ENCODE data around the gene PMEPA1.
A peak's percentile ranks its signal among the peaks of the same experiment; 100 is the strongest.

The PMEPA1 gene

DNA sequence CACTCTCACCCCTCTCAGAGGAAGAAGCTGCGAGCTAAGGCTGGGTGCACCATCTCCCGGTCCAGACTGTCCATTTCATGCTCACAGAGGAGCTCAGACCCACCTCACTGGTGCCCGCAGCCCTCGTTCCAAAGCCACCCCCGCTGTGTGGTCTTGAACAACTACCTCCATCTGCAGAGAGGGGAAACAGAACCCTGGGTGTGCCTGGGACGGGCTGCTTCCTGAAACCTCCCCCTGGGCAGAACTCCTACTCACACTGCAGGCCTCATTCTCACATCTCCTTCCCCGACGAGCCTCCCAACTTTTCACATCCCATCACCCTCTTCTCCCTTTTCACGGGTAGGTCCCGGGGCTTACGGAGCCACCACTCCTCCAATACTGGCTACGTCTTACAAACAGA, 18.1 kb downstream of the PMEPA1 start:
- no peak for DNase-seq

DNA sequence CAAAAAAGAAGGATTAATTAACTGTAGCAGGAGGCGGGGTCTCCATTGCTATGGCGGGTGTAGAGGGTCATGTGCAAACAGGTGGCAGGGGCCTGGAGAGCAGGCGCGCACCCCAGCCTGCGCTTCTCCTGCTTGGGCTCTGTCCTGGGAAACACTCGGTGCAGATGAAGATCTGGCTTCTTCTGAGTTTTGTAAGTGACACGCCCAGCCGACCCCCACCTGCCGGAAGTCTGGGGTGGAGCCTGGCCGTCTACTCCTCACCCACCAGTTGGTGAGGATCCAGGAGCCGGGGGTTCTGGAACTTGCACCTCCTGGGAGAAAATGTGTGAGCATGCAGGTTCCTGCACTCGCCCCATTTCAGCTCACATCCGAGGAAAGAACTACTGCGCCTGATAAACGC, 19.3 kb downstream of the PMEPA1 start:
- DNase-seq = no peak

DNA sequence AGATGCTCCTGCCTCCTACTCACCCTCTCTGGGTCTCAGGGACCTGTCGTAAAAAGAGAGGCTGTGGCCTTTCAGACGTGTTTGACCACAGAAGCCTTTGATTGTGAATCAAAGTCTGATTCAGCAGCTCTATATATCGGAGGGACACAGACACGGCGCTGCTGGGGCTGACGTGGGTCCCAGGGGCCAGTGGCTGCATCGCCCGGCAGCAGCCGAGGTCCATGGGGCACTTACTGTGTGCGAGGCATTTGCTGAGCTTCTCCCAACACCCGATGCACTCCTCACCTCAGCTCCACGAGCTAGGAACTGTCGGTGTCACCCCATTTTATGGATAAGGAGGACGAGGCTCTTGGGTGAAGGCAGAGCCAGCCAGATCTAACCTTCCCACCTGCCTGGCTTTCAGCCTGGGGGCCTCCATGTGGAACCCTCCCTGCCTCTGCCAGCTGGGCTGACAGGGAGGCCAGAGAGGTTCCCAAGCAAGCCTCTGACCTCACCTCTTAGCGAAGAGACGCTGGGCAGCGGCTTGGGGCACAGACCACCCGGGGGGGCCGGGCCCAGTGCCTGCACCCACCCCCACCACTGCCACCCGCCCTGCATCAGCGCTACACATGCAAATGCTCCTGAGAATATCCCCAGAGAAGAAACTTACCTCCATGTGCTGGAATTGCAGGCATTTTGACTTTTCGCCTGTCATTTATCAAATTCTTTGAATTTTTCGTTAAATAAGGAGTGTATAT, 19.9 kb downstream of the PMEPA1 start:
- DNase-seq = no peak

DNA sequence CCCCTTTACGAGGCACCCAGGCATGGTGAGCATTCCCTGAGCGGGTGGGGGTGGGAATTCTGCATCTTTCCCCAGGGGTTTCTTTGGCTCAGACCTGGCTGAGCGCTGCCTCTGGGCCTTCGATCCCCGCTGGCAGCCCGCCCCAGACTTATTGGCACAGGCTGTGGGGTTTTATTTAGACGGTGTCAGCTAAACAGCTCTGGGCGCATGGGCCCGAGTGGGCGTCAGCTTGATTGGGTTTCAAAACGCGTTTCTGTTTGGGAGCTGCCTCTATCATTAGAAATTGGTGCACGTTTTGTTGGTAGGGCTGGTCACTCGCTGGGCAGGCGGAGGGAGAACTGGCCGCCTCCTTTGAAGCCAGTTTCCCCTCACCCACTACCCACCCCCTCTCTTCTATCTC, 21.0 kb downstream of the PMEPA1 start:
- no peak for DNase-seq

DNA sequence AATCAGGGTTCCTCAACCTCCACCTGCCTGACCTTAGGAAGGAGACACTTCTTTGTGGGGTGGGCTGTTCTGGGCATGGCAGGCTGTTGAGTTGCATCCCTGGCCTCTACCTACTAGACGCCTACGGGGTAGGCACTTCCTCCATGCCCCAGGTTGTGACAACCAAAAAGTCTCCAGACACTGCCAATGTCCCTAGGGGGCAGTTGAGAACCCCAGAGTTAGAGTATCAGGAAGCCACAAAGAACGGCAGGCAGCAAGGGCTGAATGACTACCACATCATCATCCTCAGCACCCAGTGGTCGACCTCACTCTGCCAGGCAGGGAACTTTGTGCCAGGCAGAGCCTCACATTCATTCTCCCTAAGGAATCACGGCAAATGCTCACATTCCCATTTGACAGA, 21.5 kb downstream of the PMEPA1 start:
- DNase-seq = no peak

DNA sequence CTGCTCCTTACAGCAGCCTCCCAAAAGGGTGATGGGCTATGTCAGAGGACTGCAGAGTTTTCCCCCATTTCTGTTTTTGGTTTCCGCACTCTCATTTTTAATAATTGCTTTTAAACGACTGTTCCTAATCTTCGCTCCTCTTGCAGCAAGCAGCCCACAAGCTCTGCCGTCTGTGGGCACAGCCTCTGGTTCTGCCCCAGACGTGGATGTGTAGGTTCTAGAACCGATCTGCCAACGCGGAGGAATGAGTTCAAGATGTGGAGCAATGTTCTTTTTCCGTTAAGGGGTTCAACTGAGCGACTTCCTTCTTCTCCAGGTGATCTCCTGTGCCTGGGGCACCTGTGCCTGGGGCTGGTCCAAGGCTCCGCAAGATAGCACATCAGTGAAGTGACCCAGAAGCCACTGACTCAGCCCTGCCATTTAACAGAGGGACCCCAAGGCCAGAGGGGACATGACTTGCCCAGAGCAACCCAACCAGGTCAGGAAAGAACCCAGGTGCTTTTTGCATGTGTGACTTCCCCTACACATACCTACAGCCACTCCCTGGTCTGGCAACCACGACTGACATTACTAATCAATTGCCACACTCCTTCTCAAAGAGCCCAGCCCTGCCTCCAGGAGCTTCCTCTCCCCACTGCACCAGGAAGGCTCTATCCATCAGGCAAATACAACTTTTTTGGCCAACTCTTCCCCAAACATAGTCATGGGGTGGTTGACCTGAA, 22.7 kb downstream of the PMEPA1 start:
- no peak for DNase-seq

DNA sequence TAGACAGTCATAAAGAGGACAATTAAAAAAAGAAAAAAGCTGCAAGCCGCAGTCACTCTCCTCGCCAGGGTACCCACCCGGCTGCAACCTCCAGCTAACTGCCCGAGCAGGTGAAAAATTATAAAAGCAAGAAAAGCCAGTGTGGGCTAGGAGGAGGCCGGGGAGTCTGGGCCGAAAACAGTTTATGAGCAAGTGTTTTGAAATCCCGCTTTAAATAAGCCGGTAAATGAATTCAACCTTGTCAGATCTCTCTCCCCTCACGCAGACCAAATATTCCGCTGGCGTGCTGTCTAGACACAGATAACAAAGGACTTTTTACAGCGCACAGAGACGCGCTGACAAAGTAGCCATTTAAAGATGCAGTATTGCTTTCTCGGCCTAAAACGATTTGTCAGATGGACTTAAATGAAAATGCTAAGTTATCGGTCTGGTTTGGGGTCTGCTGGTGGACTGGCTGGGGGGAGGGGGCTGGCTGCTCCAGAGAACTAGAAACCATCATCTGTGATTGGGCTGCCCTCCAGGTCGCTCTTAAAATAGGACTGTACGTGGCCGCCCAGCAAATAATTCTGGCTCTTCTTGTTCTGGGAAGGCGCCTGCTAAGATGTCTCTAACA, 24.6 kb downstream of the PMEPA1 start:
- DNase-seq = peak; percentile 26 to 71

DNA sequence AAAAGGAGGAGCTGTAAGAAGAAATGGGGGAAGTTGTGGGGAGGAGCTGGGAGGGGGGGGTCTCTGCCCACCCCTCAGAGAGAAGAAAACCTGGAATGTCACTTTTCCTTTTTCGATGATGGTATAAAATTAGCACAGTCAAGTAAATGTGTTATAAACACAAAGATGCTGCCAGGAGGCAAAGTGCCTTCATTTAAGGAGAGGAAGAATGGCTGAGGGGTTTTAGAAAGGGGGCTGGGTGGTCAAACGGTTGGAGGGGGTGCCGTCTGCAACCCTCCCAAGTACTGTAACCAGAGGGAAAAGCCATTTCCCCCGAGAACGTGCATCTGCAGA, 25.0 kb downstream of the PMEPA1 start:
- no peak for DNase-seq

DNA sequence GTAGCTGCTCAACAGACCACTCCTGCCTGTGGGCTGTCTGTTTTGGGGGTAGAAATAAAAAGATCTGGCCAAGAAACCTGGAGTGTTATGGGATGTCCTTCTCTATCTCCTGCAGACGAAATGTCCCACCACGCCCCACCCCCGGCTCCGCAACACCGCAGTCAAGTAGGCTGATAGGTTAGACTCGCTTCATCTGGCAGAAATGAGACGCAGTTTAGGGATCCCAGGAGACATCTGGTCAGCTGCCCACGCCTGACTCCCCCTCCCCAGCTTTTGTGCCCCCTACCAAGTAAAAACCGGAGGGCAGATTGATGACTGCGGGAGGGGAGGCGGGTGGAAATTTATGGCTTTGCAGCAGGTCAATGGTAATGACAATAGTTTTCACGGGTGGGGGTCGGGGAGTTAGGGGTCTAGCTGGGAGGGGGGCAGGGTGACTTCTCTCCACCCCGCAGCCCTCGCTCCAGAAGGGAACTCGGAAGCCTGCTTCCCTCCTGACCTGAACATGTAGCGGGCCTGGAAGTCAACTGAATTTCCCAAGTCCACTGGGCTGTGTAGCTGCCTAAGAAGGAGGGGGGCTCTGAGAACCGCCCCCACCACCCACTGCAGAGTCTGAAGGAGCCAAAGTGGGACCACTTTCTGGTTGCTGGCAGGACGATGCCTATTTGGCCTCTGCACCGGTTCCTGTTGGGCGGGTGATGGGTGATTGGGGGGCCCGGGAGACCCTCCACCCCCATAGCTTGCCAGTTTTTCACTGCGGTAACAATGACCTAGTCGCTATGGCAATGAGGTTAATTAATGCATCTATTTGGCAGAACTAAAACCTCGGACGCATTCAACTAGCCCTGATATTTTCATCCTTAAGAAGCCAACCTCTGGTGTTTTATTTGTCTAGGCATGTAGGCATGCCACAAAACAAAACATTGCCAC, 25.7 kb downstream of the PMEPA1 start:
- DNase-seq = peak in 1 of 2 experiments; percentile 60

DNA sequence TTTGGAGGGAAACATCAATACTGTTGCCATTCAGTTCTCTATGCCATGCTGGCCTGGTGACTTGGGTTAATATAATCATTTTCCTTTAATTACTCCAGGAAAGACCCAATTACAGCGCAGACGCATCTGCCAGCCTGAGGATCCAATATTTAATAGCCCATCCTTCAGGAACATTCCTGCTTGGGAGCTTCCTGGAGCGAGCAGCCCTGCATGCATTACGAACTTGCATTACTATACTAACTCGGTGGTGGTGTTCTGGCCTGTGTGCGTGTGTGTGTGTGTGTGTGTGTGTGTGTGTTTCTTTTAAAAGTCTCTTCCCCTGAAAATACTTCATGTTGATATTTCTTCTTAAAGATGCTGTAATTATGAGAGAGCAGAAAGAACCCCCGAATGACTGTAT, 26.5 kb downstream of the PMEPA1 start:
- DNase-seq = peak in 1 of 2 experiments; percentile 56

DNA sequence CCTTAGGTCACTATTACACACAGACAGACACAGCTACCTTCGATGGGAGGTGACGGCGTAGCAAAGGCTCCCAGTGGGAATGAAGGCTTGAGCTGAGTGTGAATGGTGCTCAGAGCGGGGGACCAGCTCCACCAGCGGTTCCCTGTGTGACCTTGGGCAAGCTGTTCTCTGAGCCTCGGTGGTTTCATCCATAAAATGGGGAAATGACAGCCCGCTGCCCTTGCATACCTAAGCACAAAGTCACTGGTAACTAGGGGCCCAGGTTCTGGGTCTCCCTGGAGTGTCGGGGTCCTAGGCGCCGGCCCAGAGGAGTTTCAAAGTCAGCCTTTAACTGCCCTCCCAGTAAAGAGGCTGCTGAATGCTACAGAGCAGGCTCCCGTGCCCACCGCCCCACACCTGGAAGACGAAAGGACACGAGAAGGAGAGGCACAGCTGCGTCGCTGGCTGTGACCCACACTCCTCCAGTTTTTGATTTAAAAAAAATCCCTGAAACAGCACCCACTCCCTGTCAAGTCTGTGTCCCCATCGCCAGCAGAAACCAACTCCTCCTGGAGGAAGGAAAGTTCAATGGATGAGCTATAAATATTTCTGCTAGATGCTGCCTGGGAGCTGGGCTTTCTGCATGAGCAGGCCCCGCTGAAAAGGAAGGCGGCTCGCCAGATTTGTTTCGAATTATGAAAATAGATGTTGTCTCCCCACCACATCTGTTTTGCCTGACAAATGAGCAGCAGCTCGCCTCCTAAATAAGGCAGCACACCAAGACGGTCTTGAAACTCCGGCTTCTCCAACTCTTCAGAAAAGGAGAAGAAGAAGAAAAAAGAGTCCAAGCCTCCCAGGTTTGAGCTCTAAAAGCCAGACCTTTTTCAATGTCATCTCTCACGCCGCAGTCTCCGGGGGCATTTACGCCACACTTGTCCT, 27.4 kb downstream of the PMEPA1 start:
- DNase-seq = peak; percentile 85 to 95

DNA sequence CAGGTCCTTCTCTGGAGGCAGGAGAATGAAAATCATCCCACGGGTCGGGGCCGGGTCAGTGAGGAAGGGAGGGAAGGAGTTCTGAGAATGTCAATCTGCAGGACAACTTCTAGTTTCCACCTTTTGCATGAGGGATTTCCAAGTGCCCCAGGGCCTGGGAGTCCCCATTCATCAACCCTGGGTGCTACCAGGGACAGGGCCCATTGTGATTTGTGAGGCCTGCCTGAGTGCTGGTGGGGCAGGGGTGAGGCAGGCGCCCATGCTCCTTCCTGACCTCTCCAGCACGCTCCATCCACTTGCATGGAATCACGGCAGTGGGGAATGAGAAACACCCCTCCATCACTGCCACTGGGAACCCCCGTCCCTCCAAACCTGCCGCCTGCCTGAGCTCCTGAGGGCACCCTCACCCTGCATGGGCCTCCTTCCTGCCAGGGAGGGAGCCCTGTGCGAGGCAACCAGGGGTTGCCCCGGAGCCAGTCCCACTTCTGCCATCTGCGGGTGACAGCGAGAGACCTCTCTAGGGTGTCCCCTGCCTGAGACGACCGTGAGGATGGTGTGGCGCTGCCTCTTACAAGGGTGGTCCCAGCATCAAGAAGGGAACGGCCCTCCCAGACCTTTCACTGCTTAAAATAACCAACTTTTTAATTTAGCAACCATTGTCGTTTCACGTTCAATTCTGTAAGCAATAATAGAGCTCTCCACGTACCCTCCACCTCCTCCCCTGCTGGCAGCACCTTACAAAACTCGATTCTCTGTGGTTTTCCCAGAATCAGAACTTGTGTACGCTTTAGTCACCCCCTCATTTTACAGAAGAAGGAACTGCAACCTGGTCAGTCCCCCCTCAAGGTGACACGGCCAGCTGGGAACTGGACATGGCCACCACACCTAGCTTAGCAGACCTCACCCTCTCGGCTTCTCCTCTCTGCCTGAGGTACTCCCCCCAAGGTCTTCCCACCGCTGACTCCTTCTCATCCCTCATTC, 28.6 kb downstream of the PMEPA1 start:
- DNase-seq = no peak

DNA sequence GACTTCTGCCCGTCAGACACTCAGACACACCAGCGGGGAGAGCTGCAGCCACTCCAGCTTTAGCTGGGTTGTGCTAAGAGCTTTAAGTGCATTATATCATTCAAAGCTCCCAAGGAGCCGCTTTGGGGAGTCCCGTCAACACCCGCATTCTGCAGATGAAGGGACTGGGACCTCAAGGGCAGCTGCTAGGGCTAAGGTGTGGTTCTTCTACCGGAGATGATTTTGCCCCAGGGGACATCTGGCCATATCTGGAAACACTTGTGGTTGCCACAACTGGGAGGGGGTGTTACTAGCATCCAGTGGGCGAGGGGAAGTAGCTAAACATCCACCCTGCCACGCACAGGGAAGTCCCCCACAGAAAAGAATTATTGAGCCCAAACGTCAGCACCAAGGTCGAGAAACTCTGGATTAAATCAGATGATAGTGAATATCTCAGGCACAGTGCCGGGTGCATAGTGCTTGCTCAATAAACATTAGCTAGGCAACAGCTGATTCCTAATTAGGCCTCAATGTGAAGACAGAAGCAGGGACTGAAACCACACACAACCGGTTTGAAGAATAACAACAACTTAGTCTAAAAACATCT, 29.6 kb downstream of the PMEPA1 start:
- DNase-seq = peak in 1 of 2 experiments; percentile 19

DNA sequence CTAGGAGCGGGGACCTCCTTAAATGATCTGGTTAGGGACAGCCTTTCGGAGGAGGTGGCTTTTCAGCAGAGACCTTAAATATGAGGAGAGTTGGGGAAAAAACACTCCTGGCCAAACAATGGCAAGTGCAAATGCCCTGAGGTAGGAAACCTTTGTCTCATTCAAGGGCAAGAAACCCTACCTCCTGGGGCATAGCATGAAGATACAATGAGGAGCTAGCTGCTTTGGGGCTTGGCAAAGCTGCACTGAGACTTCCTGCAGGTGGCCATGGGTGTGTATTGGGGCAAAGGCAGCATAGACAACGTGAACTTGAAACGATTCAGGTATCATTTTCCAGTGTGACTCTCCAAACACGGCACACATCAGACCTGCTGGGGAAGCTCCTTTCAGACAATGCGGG, 30.7 kb downstream of the PMEPA1 start:
- DNase-seq = no peak

DNA sequence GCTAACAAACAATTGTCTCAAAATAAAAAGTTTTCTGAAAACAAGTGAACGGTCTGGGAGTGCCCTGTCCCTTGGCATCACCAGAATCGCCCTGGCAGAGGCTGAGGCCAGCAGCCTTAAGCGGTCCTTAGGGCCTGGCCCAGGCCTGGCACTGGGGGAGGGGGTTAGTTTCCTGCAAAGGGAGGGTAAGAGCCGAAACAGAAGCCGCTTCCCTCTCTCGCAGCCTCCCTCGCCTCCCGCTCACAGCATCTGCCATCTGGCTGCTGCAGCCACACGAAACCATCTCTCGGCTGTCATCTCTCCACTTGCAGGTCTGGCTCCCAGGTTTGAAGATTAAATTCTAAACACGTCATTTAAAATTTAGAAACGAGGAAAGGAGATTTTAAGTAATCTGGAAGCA, 31.5 kb downstream of the PMEPA1 start:
- no peak for DNase-seq

DNA sequence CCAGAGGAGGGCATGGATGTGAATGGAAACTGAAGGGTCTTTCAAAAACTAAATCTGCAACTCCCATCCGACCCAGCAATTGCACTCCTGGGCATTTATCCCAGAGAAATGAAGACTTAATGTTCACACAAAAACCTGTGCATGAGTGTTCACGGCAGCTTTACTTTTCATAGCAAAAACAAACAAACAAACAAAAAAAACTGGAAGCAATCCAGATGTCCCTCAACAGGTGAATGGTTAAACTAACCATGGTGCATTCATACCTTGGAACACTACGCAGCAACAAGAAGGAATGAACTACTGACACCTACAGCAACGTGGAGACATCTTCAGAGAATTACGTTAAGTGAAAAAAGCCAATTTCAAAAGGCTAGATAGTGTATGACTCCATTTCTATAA, 32.2 kb downstream of the PMEPA1 start:
- DNase-seq = no peak

DNA sequence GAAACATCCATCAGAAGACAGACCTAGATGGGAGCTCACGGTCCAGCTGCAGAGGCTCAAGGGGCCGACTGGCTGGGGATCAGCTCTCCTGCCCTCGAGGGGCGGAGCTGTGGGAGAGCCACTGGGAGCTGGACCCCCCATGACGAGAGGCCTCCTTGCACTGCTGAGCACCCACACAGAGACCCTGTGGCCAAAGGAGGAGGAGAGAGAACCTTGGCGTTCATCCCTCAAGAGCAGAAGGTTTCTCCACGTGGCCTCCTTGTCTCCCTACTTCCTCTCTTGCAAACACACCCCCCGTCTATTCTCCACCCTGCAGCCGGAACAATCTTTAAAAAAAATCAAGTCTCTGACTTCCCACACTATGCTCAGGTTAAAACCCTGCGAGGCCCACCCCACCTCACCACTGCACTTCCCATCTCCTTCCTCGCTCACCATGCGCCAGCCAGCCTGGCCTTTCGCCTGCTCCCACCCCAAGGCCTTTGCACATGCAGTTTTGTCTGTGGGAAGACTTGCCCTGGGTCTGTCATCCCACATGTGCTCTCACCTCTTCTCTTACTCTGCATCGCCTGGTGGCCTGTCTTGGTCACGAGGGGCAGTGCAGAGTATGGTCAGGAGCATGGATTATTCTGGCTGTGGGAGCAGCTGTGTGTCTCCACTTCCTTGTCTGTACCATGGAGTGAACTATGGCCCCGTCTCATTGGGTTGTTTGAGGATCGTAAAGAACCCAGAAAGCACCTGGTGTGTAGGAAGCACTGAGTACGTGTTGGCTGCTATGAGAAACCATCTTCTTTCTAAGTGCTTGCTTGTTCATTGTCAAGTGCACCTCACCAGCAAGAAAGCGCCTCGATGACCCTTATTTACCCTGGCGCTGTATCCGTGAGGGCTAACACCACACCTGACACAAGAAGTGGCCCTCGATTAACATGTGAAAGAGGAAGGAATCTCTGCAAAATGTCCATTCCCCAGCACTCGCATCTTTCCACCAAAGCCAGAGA, 32.9 kb downstream of the PMEPA1 start:
- peak; percentile 16 to 47 for DNase-seq

DNA sequence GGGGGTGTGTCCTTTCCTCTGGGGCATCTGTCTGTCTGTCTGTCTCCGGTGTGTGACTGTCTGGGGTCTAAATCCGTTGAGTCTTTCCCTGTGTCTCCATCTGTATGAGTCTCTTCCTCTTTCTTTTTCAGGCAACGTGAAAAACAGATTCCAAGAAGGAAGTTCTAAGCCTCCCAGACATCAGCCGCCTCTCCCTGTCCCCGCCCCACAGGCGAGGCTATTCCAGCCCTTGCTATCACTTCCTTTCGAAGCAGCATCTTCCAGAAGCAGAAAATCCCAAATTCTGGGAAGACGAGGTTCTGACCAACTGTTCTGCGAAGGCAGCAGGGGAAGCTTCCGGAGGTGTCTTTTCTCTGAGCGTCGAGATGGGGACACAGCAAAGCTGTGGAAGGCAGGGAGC, 34.0 kb downstream of the PMEPA1 start:
- DNase-seq = no peak

DNA sequence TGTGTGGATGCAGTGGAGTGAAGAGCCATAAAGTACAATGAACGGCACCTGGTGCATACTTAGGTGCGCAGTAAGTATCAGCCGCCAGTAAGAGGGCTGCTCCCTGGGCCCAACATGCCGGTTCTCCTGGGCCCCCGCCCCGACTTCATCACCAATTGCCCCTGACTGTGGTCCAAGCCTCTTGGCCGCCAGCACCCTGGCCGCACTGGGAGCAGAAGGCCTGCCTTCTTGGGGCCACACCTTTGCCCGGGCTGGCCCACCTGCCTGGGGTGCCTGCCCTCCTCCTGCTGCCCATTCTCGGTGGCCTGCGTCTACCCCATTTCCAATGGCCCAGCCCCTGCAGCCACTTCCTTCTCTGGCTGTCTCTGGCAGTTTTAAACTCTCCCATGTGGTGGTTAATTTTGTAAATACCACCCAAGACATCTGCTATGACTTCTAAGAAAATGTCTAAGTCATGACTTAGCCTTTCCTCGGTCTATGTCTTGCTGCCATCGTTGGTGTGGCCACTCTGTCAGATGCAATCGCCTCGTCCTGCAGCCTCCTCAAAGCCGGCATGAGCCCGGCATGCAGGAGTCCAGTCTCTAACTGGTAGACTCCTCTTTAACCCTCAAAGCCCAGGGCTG, 36.8 kb downstream of the PMEPA1 start:
- DNase-seq = no peak

Data from NCI-H526 (cell line).